BE2C (cell line): ENCODE data around the gene ANKRD17.

Experiments
- DNase-seq: peaks from one replicate; pipeline ENCODE4 v3.0.0-alpha.2; 2020
- H3K27me3 ChIP-seq: fragments of 250-450 bp; sonication (Bioruptor Pico); 2 replicates; pipeline ENCODE4 v1.5.1; 2020; ENCODE audit warnings: mild to moderate bottlenecking
- H3K36me3 ChIP-seq: fragments of 250-450 bp; sonication (Bioruptor Pico); 2 replicates; pipeline ENCODE4 v1.5.1; 2020; ENCODE audit warnings: mild to moderate bottlenecking
- H3K4me1 ChIP-seq: fragments of 250-450 bp; sonication (Bioruptor Pico); 2 replicates; pipeline ENCODE4 v1.5.1; 2020
- H3K4me3 ChIP-seq: 2 replicates; pipeline ENCODE4 v1.5.1; 2011; ENCODE audit warnings: low read depth, low read length
- H3K9me3 ChIP-seq: fragments of 250-450 bp; sonication (Bioruptor Pico); 2 replicates; pipeline ENCODE4 v1.5.1; 2020
- TF ChIP-seq, protein P1 (sequence below): IDR thresholded peaks from 2 replicates; pipeline ENCODE4 v1.5.1; 2012; ENCODE audit warnings: mild to moderate bottlenecking, low read depth, low read length

ANKRD17 gene

DNA sequence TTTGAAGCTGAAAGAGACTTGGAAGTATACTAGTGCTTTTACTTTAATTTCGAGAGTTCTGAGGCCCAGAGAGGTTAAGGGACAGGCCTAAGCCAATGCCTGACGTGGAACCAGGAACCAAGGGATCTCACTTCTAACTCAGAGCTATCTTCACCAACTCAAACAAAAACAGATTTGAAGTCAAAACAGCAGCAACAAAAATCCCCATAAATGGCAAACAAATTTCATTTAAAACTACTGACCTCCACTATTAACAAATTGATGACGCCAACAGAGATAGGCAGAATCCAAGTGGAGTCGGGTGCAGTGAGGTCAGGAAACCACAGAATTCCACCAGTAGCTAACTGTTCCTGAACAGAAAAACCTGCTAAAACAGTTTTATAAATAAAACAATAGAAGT lies 194.1 kb downstream of the ANKRD17 start:
- peaks cover 14% of the 10 kb centered on the region for H3K36me3 ChIP-seq
- DNase-seq, result no peak
- H3K4me3 ChIP-seq, result no peak overlapping the region
- TF ChIP-seq, protein P1, sequence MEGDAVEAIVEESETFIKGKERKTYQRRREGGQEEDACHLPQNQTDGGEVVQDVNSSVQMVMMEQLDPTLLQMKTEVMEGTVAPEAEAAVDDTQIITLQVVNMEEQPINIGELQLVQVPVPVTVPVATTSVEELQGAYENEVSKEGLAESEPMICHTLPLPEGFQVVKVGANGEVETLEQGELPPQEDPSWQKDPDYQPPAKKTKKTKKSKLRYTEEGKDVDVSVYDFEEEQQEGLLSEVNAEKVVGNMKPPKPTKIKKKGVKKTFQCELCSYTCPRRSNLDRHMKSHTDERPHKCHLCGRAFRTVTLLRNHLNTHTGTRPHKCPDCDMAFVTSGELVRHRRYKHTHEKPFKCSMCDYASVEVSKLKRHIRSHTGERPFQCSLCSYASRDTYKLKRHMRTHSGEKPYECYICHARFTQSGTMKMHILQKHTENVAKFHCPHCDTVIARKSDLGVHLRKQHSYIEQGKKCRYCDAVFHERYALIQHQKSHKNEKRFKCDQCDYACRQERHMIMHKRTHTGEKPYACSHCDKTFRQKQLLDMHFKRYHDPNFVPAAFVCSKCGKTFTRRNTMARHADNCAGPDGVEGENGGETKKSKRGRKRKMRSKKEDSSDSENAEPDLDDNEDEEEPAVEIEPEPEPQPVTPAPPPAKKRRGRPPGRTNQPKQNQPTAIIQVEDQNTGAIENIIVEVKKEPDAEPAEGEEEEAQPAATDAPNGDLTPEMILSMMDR, result no peak
- no peaks in the 10 kb centered on the region for H3K27me3 ChIP-seq
- no peaks in the 10 kb centered on the region for H3K9me3 ChIP-seq
- no peaks in the 10 kb centered on the region for H3K4me1 ChIP-seq

DNA sequence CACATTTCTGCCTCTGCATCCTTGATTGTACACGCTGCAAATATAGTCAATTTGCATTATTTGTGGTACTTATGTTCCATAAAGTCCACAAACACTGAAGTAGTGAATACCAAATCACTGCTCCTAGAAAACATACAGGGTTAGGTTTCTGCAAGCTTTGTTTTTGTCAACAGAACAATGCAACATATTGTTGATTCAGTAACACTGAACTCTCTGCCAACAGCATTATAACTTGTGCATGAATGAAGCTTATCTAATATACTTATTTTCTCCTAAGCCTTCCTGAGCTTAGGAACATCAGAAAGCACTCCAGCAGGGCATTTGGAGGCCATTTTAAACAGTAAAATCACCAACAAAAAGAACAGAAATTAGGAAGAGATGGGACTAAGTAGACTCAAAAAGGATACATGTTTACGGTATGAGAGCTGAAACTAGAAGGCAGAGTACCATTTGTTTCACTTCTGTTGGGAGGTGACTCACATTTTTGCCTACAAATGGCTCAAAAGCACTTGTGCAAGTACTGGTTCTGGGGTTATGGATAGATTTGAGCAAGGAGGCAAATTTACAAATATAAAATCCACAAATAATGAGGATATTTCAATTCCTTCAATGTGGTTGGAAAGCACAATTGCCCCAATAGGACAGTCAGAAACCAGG lies 203.2 kb downstream of the ANKRD17 start:
- Histone ChIP-seq H3K4me3 (no peak overlapping the region), H3K27me3 (no peaks in the 10 kb centered on the region), H3K36me3 (peaks cover 30% of the 10 kb centered on the region), H3K9me3 (no peaks in the 10 kb centered on the region), H3K4me1 (no peaks in the 10 kb centered on the region)
- no peak for DNase-seq
- TF ChIP-seq, protein P1, result no peak

DNA sequence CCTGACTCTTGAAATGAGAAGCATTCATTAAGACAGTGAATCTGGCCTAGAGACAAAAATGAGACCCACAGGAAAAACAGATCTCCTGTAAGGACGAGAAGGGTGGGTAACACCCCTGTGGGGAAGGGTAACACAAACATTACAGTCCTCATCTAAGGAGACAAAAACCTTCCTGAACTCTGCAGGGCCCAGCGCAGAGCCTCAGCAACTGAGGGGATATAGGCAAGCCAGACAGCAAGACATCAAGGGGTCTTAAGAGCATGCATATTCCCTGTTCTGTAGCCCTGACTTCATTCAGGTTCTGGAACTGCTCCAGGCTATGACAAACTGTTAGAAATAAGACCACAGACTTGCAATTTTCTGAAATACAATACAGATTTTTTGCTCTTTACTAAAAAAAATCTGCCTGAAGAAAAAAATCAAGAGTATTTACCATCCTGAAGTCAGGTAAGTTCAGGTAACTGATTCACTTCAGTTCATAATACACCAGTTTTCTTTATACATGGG lies 204.6 kb downstream of the ANKRD17 start:
- no peak for DNase-seq
- H3K4me1 ChIP-seq, result no peaks in the 10 kb centered on the region
- H3K4me3 ChIP-seq, result no peak overlapping the region
- no peaks in the 10 kb centered on the region for H3K27me3 ChIP-seq
- TF ChIP-seq, protein P1, result no peak
- H3K9me3 ChIP-seq, result no peaks in the 10 kb centered on the region
- H3K36me3 ChIP-seq, result peaks cover 20% of the 10 kb centered on the region

DNA sequence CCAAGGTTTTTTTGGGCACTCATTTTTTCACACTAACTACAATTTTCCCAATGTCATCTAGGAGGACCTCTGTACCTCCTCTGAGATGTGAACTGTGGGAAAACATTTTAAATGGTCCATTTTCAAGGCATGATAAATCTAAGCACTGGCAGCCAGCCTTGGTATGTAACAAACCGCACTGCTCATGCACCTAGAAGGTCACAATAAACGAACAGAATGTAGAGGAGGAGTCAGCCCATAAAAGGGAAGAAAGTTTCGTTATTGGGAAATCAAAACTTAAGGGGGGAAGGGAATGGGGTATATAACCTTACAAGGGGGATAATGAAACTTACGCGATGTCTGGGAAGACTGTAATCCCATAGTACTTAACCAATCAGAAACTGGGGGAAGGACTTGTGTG lies 205.5 kb downstream of the ANKRD17 start:
- no peak for DNase-seq
- Histone ChIP-seq H3K27me3 (no peaks in the 10 kb centered on the region), H3K9me3 (no peaks in the 10 kb centered on the region), H3K4me1 (no peaks in the 10 kb centered on the region), H3K36me3 (peaks cover 11% of the 10 kb centered on the region), H3K4me3 (no peak overlapping the region)
- TF ChIP-seq, protein P1, result no peak

DNA sequence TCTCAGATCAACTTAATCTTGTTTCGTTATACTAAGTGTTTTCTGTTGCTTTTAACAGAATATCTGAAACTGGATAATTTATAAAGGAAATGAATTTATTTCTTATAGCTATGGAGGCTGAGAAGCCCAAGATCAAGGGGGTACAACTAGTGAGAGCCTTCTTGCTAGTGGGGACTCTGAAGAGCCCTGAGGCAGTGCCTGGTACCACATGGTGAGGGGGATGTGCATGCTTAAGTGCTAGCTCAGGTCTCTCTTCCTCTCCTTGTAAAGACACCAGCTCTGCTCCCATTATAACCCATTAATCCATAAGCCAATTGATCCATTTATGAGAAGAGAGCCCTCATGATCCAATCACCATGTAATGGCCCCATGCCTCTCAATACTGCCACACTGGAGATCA lies 207.0 kb downstream of the ANKRD17 start:
- TF ChIP-seq, protein P1, result no peak
- Histone ChIP-seq H3K4me1 (no peaks in the 10 kb centered on the region), H3K36me3 (no peaks in the 10 kb centered on the region; the same call in 1 of the 2 replicates), H3K27me3 (no peaks in the 10 kb centered on the region), H3K9me3 (no peaks in the 10 kb centered on the region), H3K4me3 (no peak overlapping the region)
- no peak for DNase-seq

DNA sequence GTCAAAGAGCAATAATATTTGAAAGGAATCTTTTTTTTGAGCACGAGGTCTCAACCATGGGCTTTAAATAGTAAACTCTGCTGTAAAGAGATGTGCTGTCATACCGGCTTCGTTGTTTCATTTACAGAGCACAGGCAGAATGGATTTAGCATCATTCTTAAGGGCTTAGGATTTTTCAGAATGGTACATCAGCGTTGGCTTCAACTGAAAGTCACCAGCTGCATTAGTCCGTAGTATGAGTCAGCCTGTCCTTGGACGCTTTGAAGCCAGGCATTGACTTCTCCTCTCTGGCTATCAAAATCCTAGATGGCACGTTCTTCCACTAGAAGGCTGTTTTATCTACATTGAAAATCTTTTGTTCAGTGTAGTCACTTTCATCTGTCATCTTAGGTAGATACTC lies 212.7 kb downstream of the ANKRD17 start:
- no peaks in the 10 kb centered on the region for H3K4me1 ChIP-seq
- no peaks in the 10 kb centered on the region for H3K36me3 ChIP-seq
- TF ChIP-seq, protein P1, result no peak
- no peak overlapping the region for H3K4me3 ChIP-seq
- no peak for DNase-seq
- no peaks in the 10 kb centered on the region for H3K27me3 ChIP-seq
- no peaks in the 10 kb centered on the region for H3K9me3 ChIP-seq
